Measurements from ENCODE around the gene SH2D7. TPM values are rescaled to one million over a fixed set of nuclear protein-coding genes. Genes with fewer than 3 reads are reported as not detected.

The SH2D7 gene
- total RNA-seq, 1 experiment from 2014 or later, result not detected

- no peak for TF ChIP-seq TCF7L2 (IDR thresholded peaks at IDR 0.05; ENCODE audit: low read depth, low read length)
- no peak for TF ChIP-seq REST (IDR thresholded peaks at IDR 0.05; ENCODE audit: insufficient read depth in 1 of 2, low read depth in 2 of 2, low read length in 1 of 2)
- no peak for TF ChIP-seq CTCF (IDR thresholded peaks at IDR 0.05)
- TF ChIP-seq SIN3A (IDR thresholded peaks at IDR 0.05; ENCODE audit: borderline replicate concordance, insufficient read depth, low read depth, low read length), result no peak
- TF ChIP-seq POLR2AphosphoS5 (IDR thresholded peaks at IDR 0.05; ENCODE audit: low read depth, low read length), result no peak
- Histone ChIP-seq H3K4me1 (ENCODE audit: control insufficient read depth, insufficient read depth, low read length) (peaks cover 8% of the 10 kb centered on the region; the same call in 1 of the 2 replicates), H3K36me3 (ENCODE audit: control insufficient read depth, insufficient read depth, low read length) (no peaks in the 10 kb centered on the region), H3K27ac (ENCODE audit: low read length) (no peak overlapping the region), H3K4me3 (ENCODE audit: low read depth in 2 of 2, low read length in 2 of 2) (no peak overlapping the region), H3K9me3 (ENCODE audit: control insufficient read depth, insufficient read depth, low read depth, low read length) (no peaks in the 10 kb centered on the region), H3K27me3 (ENCODE audit: control insufficient read depth, insufficient read depth, low read length) (no peaks in the 10 kb centered on the region)
- intact Hi-C loops (cut with micrococcal nuclease; ENCODE audit: unreplicated experiment) (no loop called here), in situ Hi-C loops (cut with HindIII; ENCODE audit: low pct_unique_long_range_greater_than_20kb, low sequenced_read_pairs) (no loop called here)
- no TSS peak for BruUV-seq (replicated peaks)
- no peak for ATAC-seq
- ChIA-PET CTCF (no interaction called here), POLR2A (no interaction called here)
- no peak for DNase-seq (ENCODE audit: low read depth, low spot score)
Observed at GRCh38 chr15:78080088-78080460, 12.3 kb upstream of the SH2D7 start.

- H3K36me3 ChIP-seq (ENCODE audit: control insufficient read depth, insufficient read depth, low read length), result no peaks in the 10 kb centered on the region
- intact Hi-C loops (cut with micrococcal nuclease; ENCODE audit: unreplicated experiment) (no loop called here), in situ Hi-C loops (cut with HindIII; ENCODE audit: low pct_unique_long_range_greater_than_20kb, low sequenced_read_pairs) (no loop called here)
- no TSS peak for BruUV-seq (replicated peaks)
- no peaks in the 10 kb centered on the region for H3K9me3 ChIP-seq (ENCODE audit: control insufficient read depth, insufficient read depth, low read depth, low read length)
- ATAC-seq, result 0 out of 2 replicates have a peak, but pooled peaks have one; percentile 6
- TF ChIP-seq REST (IDR thresholded peaks at IDR 0.05; ENCODE audit: insufficient read depth in 1 of 2, low read depth in 2 of 2, low read length in 1 of 2) (no peak), CTCF (IDR thresholded peaks at IDR 0.05) (no peak), SIN3A (IDR thresholded peaks at IDR 0.05; ENCODE audit: borderline replicate concordance, insufficient read depth, low read depth, low read length) (no peak), TCF7L2 (IDR thresholded peaks at IDR 0.05; ENCODE audit: low read depth, low read length) (no peak), POLR2AphosphoS5 (IDR thresholded peaks at IDR 0.05; ENCODE audit: low read depth, low read length) (no peak)
- ChIA-PET CTCF (interaction anchor here (0.7 kb wide), 1 partner anchor 21 kb away, joined by 3 read pairs; no protein-coding TSS in a partner anchor), POLR2A (interaction anchor here (0.6 to 1.0 kb wide), 2 partner anchors 9 to 66 kb away, joined by 3 to 10 read pairs; no protein-coding TSS in a partner anchor)
- no peak overlapping the region for H3K4me3 ChIP-seq (ENCODE audit: low read depth in 2 of 2, low read length in 2 of 2)
- no peaks in the 10 kb centered on the region for H3K4me1 ChIP-seq (ENCODE audit: control insufficient read depth, insufficient read depth, low read length)
- no peaks in the 10 kb centered on the region for H3K27me3 ChIP-seq (ENCODE audit: control insufficient read depth, insufficient read depth, low read length)
- no peak for DNase-seq (ENCODE audit: low read depth, low spot score)
- H3K27ac ChIP-seq (ENCODE audit: low read length), result 0 out of 2 replicates have a peak overlapping the region, but pooled peaks have one; percentile 3
Observed at GRCh38 chr15:78082106-78082742, 10.1 kb upstream of the SH2D7 start.

Data from Panc1 (cell line).